Measurements from ENCODE around the gene ZNF506.

- TF ChIP-seq CTCF (IDR thresholded peaks at IDR 0.05) (no peak), POLR2A (IDR thresholded peaks at IDR 0.05; ENCODE audit: low read depth) (no peak), EP300 (IDR thresholded peaks at IDR 0.05) (no peak)
Observed at GRCh38 chr19:19860756-19861390, 39.3 kb upstream of the ZNF506 start.
